WERI-Rb-1 (cell line): Measurements from ENCODE around the gene SLC9A8.

Experiments
- DNase-seq: peaks from one replicate; pipeline ENCODE4 v3.0.0-alpha.2; 2020
- H3K27ac ChIP-seq: fragments of 250-450 bp; sonication (Bioruptor Pico); 2 replicates; pipeline ENCODE4 v1.5.1; 2020; ENCODE audit warnings: mild to moderate bottlenecking, moderate library complexity
- H3K27me3 ChIP-seq: fragments of 250-450 bp; sonication (Bioruptor Pico); 2 replicates; pipeline ENCODE4 v1.5.1; 2021; ENCODE audit warnings: mild to moderate bottlenecking, low read depth, moderate library complexity; ENCODE audit not compliant: insufficient read depth, severe bottlenecking
- H3K36me3 ChIP-seq: fragments of 250-450 bp; sonication (Bioruptor Pico); 2 replicates; pipeline ENCODE4 v1.5.1; 2020; ENCODE audit warnings: mild to moderate bottlenecking, moderate library complexity
- H3K4me3 ChIP-seq: 2 replicates; pipeline ENCODE4 v1.5.1; 2011; ENCODE audit warnings: low read depth, mild to moderate bottlenecking, control low read depth, low read length
- H3K9me3 ChIP-seq: fragments of 250-450 bp; sonication (Bioruptor Pico); 2 replicates; pipeline ENCODE4 v1.5.1; 2021; ENCODE audit warnings: mild to moderate bottlenecking, moderate library complexity; ENCODE audit not compliant: severe bottlenecking
- CTCF ChIP-seq: IDR thresholded peaks from 2 replicates; pipeline ENCODE4 v1.5.1; 2011; ENCODE audit warnings: low read depth, mild to moderate bottlenecking, control low read depth, inconsistent platforms, low read length

Gene SLC9A8

GRCh38 chr20:49870261-49870660, 57.6 kb downstream of the SLC9A8 start:
- DNase-seq, result no peak
- no peaks in the 10 kb centered on the region for H3K9me3 ChIP-seq
- no peak for TF ChIP-seq CTCF
- no peak overlapping the region for H3K4me3 ChIP-seq
- H3K27ac ChIP-seq, result no peak overlapping the region
- H3K27me3 ChIP-seq, result no peaks in the 10 kb centered on the region
- H3K36me3 ChIP-seq, result peaks cover 3% of the 10 kb centered on the region; the same call in 1 of the 2 replicates

- H3K4me3 ChIP-seq, result no peak overlapping the region
- TF ChIP-seq CTCF, result no peak
- no peaks in the 10 kb centered on the region for H3K27me3 ChIP-seq
- no peaks in the 10 kb centered on the region for H3K9me3 ChIP-seq
- no peak for DNase-seq
- H3K27ac ChIP-seq, result no peak overlapping the region
- no peaks in the 10 kb centered on the region; the same call in 1 of the 2 replicates for H3K36me3 ChIP-seq
These were observed 58.8 kb downstream of the SLC9A8 start for GRCh38 chr20:49871391-49871948.

- TF ChIP-seq CTCF, result no peak
- H3K36me3 ChIP-seq, result no peaks in the 10 kb centered on the region; the same call in 1 of the 2 replicates
- H3K9me3 ChIP-seq, result no peaks in the 10 kb centered on the region
- no peaks in the 10 kb centered on the region for H3K27me3 ChIP-seq
- no peak overlapping the region for H3K4me3 ChIP-seq
- H3K27ac ChIP-seq, result no peak overlapping the region
- DNase-seq, result no peak
These were observed 59.4 kb downstream of the SLC9A8 start for GRCh38 chr20:49872056-49872455.

- Histone ChIP-seq H3K27me3 (no peaks in the 10 kb centered on the region), H3K9me3 (no peaks in the 10 kb centered on the region), H3K27ac (no peak overlapping the region), H3K4me3 (no peak overlapping the region), H3K36me3 (no peaks in the 10 kb centered on the region)
- DNase-seq, result no peak
- TF ChIP-seq CTCF, result no peak
These were observed 62.1 kb downstream of the SLC9A8 start for GRCh38 chr20:49874696-49875095.

- no peaks in the 10 kb centered on the region for H3K27me3 ChIP-seq
- H3K4me3 ChIP-seq, result no peak overlapping the region
- TF ChIP-seq CTCF, result no peak
- no peak overlapping the region for H3K27ac ChIP-seq
- DNase-seq, result no peak
- no peaks in the 10 kb centered on the region for H3K36me3 ChIP-seq
- no peaks in the 10 kb centered on the region for H3K9me3 ChIP-seq
These were observed 64.8 kb downstream of the SLC9A8 start for GRCh38 chr20:49877386-49877921.

GRCh38 chr20:49878977-49879376, 66.3 kb downstream of the SLC9A8 start:
- Histone ChIP-seq H3K4me3 (no peak overlapping the region), H3K36me3 (peaks cover 2% of the 10 kb centered on the region; the same call in 1 of the 2 replicates), H3K27ac (no peak overlapping the region), H3K27me3 (no peaks in the 10 kb centered on the region), H3K9me3 (no peaks in the 10 kb centered on the region)
- no peak for DNase-seq
- no peak for TF ChIP-seq CTCF
